WTC11 (cell line): Measurements from ENCODE around the gene COG5.

Experiments
- NFYB ChIP-seq: sonication (generic); formaldehyde crosslinking; conservative IDR thresholded peaks from 2 replicates; pipeline ENCODE4 v1.8.0; 2022; ENCODE audit warnings: low read depth, missing genetic modification reagents
- ZBTB21 ChIP-seq: sonication (generic); formaldehyde crosslinking; IDR thresholded peaks from 2 replicates; pipeline ENCODE4 v1.8.1; 2023; ENCODE audit warnings: mild to moderate bottlenecking, missing genetic modification reagents, borderline replicate concordance
- ZNF263 ChIP-seq: sonication (generic); formaldehyde crosslinking; IDR thresholded peaks from 2 replicates; pipeline ENCODE4 v1.8.1; 2022; ENCODE audit warnings: low read depth, mild to moderate bottlenecking, moderate library complexity, missing genetic modification reagents
- TF ChIP-seq, protein P1 (sequence below): fragments of 200-600 bp; IDR thresholded peaks from 2 replicates; pipeline ENCODE4 v1.8.0; 2022; ENCODE audit warnings: antibody characterized with exemption

DNA sequence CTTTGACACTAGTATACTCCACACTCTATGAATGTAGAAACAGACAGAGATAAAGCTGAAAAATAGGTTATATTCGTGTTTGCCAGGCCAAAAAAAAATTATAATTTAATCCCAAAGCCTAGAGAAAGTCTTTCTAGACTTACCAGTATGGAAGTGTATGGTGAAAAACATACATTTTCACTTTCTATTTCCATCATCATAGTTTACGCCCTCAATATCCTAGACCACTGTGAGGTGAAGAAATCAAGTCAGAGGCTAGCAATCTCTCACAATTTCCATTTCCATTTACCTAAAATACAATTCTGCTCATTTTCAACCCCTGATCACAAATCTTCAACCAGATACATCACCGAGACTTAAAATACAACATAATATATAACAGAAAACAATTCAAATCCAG, 77.7 kb downstream of the COG5 start:
- TF ChIP-seq, protein P1, sequence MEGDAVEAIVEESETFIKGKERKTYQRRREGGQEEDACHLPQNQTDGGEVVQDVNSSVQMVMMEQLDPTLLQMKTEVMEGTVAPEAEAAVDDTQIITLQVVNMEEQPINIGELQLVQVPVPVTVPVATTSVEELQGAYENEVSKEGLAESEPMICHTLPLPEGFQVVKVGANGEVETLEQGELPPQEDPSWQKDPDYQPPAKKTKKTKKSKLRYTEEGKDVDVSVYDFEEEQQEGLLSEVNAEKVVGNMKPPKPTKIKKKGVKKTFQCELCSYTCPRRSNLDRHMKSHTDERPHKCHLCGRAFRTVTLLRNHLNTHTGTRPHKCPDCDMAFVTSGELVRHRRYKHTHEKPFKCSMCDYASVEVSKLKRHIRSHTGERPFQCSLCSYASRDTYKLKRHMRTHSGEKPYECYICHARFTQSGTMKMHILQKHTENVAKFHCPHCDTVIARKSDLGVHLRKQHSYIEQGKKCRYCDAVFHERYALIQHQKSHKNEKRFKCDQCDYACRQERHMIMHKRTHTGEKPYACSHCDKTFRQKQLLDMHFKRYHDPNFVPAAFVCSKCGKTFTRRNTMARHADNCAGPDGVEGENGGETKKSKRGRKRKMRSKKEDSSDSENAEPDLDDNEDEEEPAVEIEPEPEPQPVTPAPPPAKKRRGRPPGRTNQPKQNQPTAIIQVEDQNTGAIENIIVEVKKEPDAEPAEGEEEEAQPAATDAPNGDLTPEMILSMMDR: no peak
- TF ChIP-seq ZNF263 (CRISPR knock-in tag) (no peak), ZBTB21 (CRISPR knock-in tag) (no peak), NFYB (no peak)
